ENCODE results near the gene FGG.

The FGG gene

GRCh38 chr4:154583677-154584076 lies 28.8 kb downstream of the FGG start:
- H3K27me3 ChIP-seq (ENCODE audit: insufficient read depth, low read depth) = no peaks in the 10 kb centered on the region
- no peak for TF ChIP-seq CTCF (conservative IDR thresholded peaks at IDR 0.05; ENCODE audit: low read depth, low read length)
- no peak overlapping the region for H3K4me2 ChIP-seq
- no peak overlapping the region for H3K4me3 ChIP-seq (IDR thresholded peaks at IDR 0.05; ENCODE audit: insufficient read depth, low read depth, low read length)
- no peaks in the 10 kb centered on the region for H4K20me1 ChIP-seq (ENCODE audit: insufficient read depth)
- H3K4me1 ChIP-seq (ENCODE audit: low read depth, poor library complexity, severe bottlenecking) = no peaks in the 10 kb centered on the region
- no peak overlapping the region for H2AFZ ChIP-seq (ENCODE audit: low read depth)
- no peak overlapping the region for H3K9ac ChIP-seq
- no peaks in the 10 kb centered on the region for H3K79me2 ChIP-seq (ENCODE audit: insufficient read depth, low read depth)
- H3K27ac ChIP-seq = no peak overlapping the region
- H3K36me3 ChIP-seq (ENCODE audit: insufficient read depth) = no peaks in the 10 kb centered on the region

GRCh38 chr4:154583230-154583629 lies 29.2 kb downstream of the FGG start:
- Histone ChIP-seq H3K4me2 (no peak overlapping the region), H3K79me2 (ENCODE audit: insufficient read depth, low read depth) (no peaks in the 10 kb centered on the region), H3K4me3 (IDR thresholded peaks at IDR 0.05; ENCODE audit: insufficient read depth, low read depth, low read length) (no peak overlapping the region), H2AFZ (ENCODE audit: low read depth) (no peak overlapping the region), H3K4me1 (ENCODE audit: low read depth, poor library complexity, severe bottlenecking) (no peaks in the 10 kb centered on the region), H3K27me3 (ENCODE audit: insufficient read depth, low read depth) (no peaks in the 10 kb centered on the region), H4K20me1 (ENCODE audit: insufficient read depth) (no peaks in the 10 kb centered on the region), H3K27ac (no peak overlapping the region), H3K36me3 (ENCODE audit: insufficient read depth) (no peaks in the 10 kb centered on the region), H3K9ac (no peak overlapping the region)
- no peak for TF ChIP-seq CTCF (conservative IDR thresholded peaks at IDR 0.05; ENCODE audit: low read depth, low read length)

GRCh38 chr4:154582723-154583122 lies 29.7 kb downstream of the FGG start:
- Histone ChIP-seq H3K4me1 (ENCODE audit: low read depth, poor library complexity, severe bottlenecking) (no peaks in the 10 kb centered on the region), H3K4me2 (no peak overlapping the region), H3K27me3 (ENCODE audit: insufficient read depth, low read depth) (no peaks in the 10 kb centered on the region), H3K4me3 (IDR thresholded peaks at IDR 0.05; ENCODE audit: insufficient read depth, low read depth, low read length) (no peak overlapping the region), H3K27ac (no peak overlapping the region), H2AFZ (ENCODE audit: low read depth) (no peak overlapping the region), H3K36me3 (ENCODE audit: insufficient read depth) (no peaks in the 10 kb centered on the region), H3K9ac (no peak overlapping the region), H3K79me2 (ENCODE audit: insufficient read depth, low read depth) (no peaks in the 10 kb centered on the region), H4K20me1 (ENCODE audit: insufficient read depth) (no peaks in the 10 kb centered on the region)
- no peak for TF ChIP-seq CTCF (conservative IDR thresholded peaks at IDR 0.05; ENCODE audit: low read depth, low read length)

GRCh38 chr4:154579927-154580326 lies 32.5 kb downstream of the FGG start:
- Histone ChIP-seq H3K9ac (no peak overlapping the region), H2AFZ (ENCODE audit: low read depth) (no peak overlapping the region), H3K4me1 (ENCODE audit: low read depth, poor library complexity, severe bottlenecking) (no peaks in the 10 kb centered on the region), H4K20me1 (ENCODE audit: insufficient read depth) (no peaks in the 10 kb centered on the region), H3K4me3 (IDR thresholded peaks at IDR 0.05; ENCODE audit: insufficient read depth, low read depth, low read length) (no peak overlapping the region), H3K36me3 (ENCODE audit: insufficient read depth) (no peaks in the 10 kb centered on the region), H3K4me2 (no peak overlapping the region), H3K27ac (no peak overlapping the region), H3K79me2 (ENCODE audit: insufficient read depth, low read depth) (no peaks in the 10 kb centered on the region), H3K27me3 (ENCODE audit: insufficient read depth, low read depth) (no peaks in the 10 kb centered on the region)
- TF ChIP-seq CTCF (conservative IDR thresholded peaks at IDR 0.05; ENCODE audit: low read depth, low read length) = no peak

- Histone ChIP-seq H3K9ac (no peak overlapping the region), H3K36me3 (ENCODE audit: insufficient read depth) (no peaks in the 10 kb centered on the region), H3K4me3 (IDR thresholded peaks at IDR 0.05; ENCODE audit: insufficient read depth, low read depth, low read length) (no peak overlapping the region), H2AFZ (ENCODE audit: low read depth) (no peak overlapping the region), H3K4me1 (ENCODE audit: low read depth, poor library complexity, severe bottlenecking) (no peaks in the 10 kb centered on the region), H3K27me3 (ENCODE audit: insufficient read depth, low read depth) (no peaks in the 10 kb centered on the region), H3K4me2 (no peak overlapping the region), H3K79me2 (ENCODE audit: insufficient read depth, low read depth) (no peaks in the 10 kb centered on the region), H3K27ac (no peak overlapping the region), H4K20me1 (ENCODE audit: insufficient read depth) (no peaks in the 10 kb centered on the region)
- TF ChIP-seq CTCF (conservative IDR thresholded peaks at IDR 0.05; ENCODE audit: low read depth, low read length) = no peak
Measured at GRCh38 chr4:154578919-154579318, 33.5 kb downstream of the FGG start.
